Measurements from ENCODE around the gene JOSD2. TPM values are rescaled to one million over a fixed set of nuclear protein-coding genes. Genes with fewer than 3 reads are reported as not detected.

The JOSD2 gene
- total and polyA plus RNA-seq, 5 donors: 24.2 to 55.2 (median 40.3) TPM

GRCh38 chr19:50492303-50493052, 18.5 kb downstream of the JOSD2 start:
- Histone ChIP-seq H3K9me3 (ENCODE audit: control insufficient read depth, low read length) (no peaks in the 10 kb centered on the region), H3K27me3 (ENCODE audit: control insufficient read depth, insufficient read depth) (no peaks in the 10 kb centered on the region), H3K4me3 (ENCODE audit: low read length) (no peak overlapping the region), H3K27ac (ENCODE audit: low read length) (no peak overlapping the region), H3K4me1 (ENCODE audit: control insufficient read depth, insufficient read depth, low read length) (peaks cover 5% of the 10 kb centered on the region)
- ATAC-seq (no peak), DNase-seq (peak in 1 of 3 donors; percentile 44)
- intact Hi-C loops (cut with DNase I): no loop called here
- WGBS: 14% methylated on average over 10 of the region's 12 CpGs

GRCh38 chr19:50490991-50491472, 20.0 kb downstream of the JOSD2 start:
- H3K4me1 ChIP-seq (ENCODE audit: control insufficient read depth, insufficient read depth, low read length): peaks cover 5% of the 10 kb centered on the region
- no peak overlapping the region for H3K27ac ChIP-seq (ENCODE audit: low read length)
- WGBS: 23% methylated on average over 26 of the region's 26 CpGs
- intact Hi-C loops (cut with DNase I): no loop called here
- H3K4me3 ChIP-seq (ENCODE audit: low read length): no peak overlapping the region
- ATAC-seq (no peak), DNase-seq (peak in 1 of 3 donors; percentile 21)
- H3K27me3 ChIP-seq (ENCODE audit: control insufficient read depth, insufficient read depth): no peaks in the 10 kb centered on the region
- no peaks in the 10 kb centered on the region for H3K9me3 ChIP-seq (ENCODE audit: control insufficient read depth, low read length)

GRCh38 chr19:50490411-50490811, 20.6 kb downstream of the JOSD2 start:
- no peak overlapping the region for H3K4me3 ChIP-seq (ENCODE audit: low read length)
- H3K4me1 ChIP-seq (ENCODE audit: control insufficient read depth, insufficient read depth, low read length): peaks cover 5% of the 10 kb centered on the region
- intact Hi-C loops (cut with DNase I): no loop called here
- H3K9me3 ChIP-seq (ENCODE audit: control insufficient read depth, low read length): no peaks in the 10 kb centered on the region
- 91% methylated on average over 18 of the region's 18 CpGs for WGBS
- H3K27me3 ChIP-seq (ENCODE audit: control insufficient read depth, insufficient read depth): no peaks in the 10 kb centered on the region
- ATAC-seq (no peak), DNase-seq (peak in 1 of 3 donors; percentile 34)
- no peak overlapping the region for H3K27ac ChIP-seq (ENCODE audit: low read length)

GRCh38 chr19:50489461-50490011, 21.5 kb downstream of the JOSD2 start:
- Histone ChIP-seq H3K27me3 (ENCODE audit: control insufficient read depth, insufficient read depth) (no peaks in the 10 kb centered on the region), H3K27ac (ENCODE audit: low read length) (no peak overlapping the region), H3K4me3 (ENCODE audit: low read length) (no peak overlapping the region), H3K4me1 (ENCODE audit: control insufficient read depth, insufficient read depth, low read length) (peaks cover 5% of the 10 kb centered on the region), H3K9me3 (ENCODE audit: control insufficient read depth, low read length) (no peaks in the 10 kb centered on the region)
- no peak for ATAC-seq
- WGBS: 42% methylated on average over 24 of the region's 24 CpGs
- intact Hi-C loops (cut with DNase I): no loop called here
- DNase-seq: peak in 2 of 3 donors; percentile 41 to 51

GRCh38 chr19:50488389-50489194, 22.4 kb downstream of the JOSD2 start:
- H3K4me3 ChIP-seq (ENCODE audit: low read length): no peak overlapping the region
- intact Hi-C loops (cut with DNase I): no loop called here
- H3K4me1 ChIP-seq (ENCODE audit: control insufficient read depth, insufficient read depth, low read length): peaks cover 5% of the 10 kb centered on the region
- H3K27ac ChIP-seq (ENCODE audit: low read length): no peak overlapping the region
- no peaks in the 10 kb centered on the region for H3K9me3 ChIP-seq (ENCODE audit: control insufficient read depth, low read length)
- 27% methylated on average over 13 of the region's 13 CpGs for WGBS
- H3K27me3 ChIP-seq (ENCODE audit: control insufficient read depth, insufficient read depth): no peaks in the 10 kb centered on the region
- no peak for ATAC-seq
- peak in 1 of 3 donors; percentile 28 for DNase-seq

GRCh38 chr19:50486823-50487515, 24.0 kb downstream of the JOSD2 start:
- intact Hi-C loops (cut with DNase I): no loop called here
- 74% methylated on average over 18 of the region's 18 CpGs for WGBS

GRCh38 chr19:50485284-50485955, 25.6 kb downstream of the JOSD2 start:
- DNase-seq: peak in 1 of 3 donors; percentile 13
- 72% methylated on average over 10 of the region's 10 CpGs for WGBS
- Histone ChIP-seq H3K4me1 (ENCODE audit: control insufficient read depth, insufficient read depth, low read length) (no peaks in the 10 kb centered on the region), H3K9me3 (ENCODE audit: control insufficient read depth, low read length) (no peaks in the 10 kb centered on the region), H3K27ac (ENCODE audit: low read length) (no peak overlapping the region), H3K4me3 (ENCODE audit: low read length) (no peak overlapping the region), H3K27me3 (ENCODE audit: control insufficient read depth, insufficient read depth) (no peaks in the 10 kb centered on the region)
- intact Hi-C loops (cut with DNase I): no loop called here
- no peak for ATAC-seq

More at GRCh38 chr19:50486823-50487515, 24.0 kb downstream of the JOSD2 start:
- H3K9me3 ChIP-seq (ENCODE audit: control insufficient read depth, low read length): no peaks in the 10 kb centered on the region
- ATAC-seq (no peak), DNase-seq (peak in 2 of 3 donors; percentile 40 to 67)
- no peaks in the 10 kb centered on the region for H3K4me1 ChIP-seq (ENCODE audit: control insufficient read depth, insufficient read depth, low read length)
- H3K27me3 ChIP-seq (ENCODE audit: control insufficient read depth, insufficient read depth): no peaks in the 10 kb centered on the region
- no peak overlapping the region for H3K4me3 ChIP-seq (ENCODE audit: low read length)
- no peak overlapping the region for H3K27ac ChIP-seq (ENCODE audit: low read length)

- Histone ChIP-seq H3K27me3 (ENCODE audit: control insufficient read depth, insufficient read depth) (no peaks in the 10 kb centered on the region), H3K4me3 (ENCODE audit: low read length) (no peak overlapping the region), H3K27ac (ENCODE audit: low read length) (no peak overlapping the region), H3K9me3 (ENCODE audit: control insufficient read depth, low read length) (no peaks in the 10 kb centered on the region), H3K4me1 (ENCODE audit: control insufficient read depth, insufficient read depth, low read length) (no peaks in the 10 kb centered on the region)
- DNase-seq (no peak), ATAC-seq (no peak)
- intact Hi-C loops (cut with DNase I): no loop called here
- 68% methylated on average over 10 of the region's 10 CpGs for WGBS
These were observed 28.1 kb downstream of the JOSD2 start for GRCh38 chr19:50482916-50483315.

GRCh38 chr19:50482271-50482855, 28.6 kb downstream of the JOSD2 start:
- peaks cover 2% of the 10 kb centered on the region for H3K4me1 ChIP-seq (ENCODE audit: control insufficient read depth, insufficient read depth, low read length)
- ATAC-seq (no peak), DNase-seq (peak in 1 of 3 donors; percentile 41)
- H3K9me3 ChIP-seq (ENCODE audit: control insufficient read depth, low read length): no peaks in the 10 kb centered on the region
- 80% methylated on average over 16 of the region's 16 CpGs for WGBS
- no peak overlapping the region for H3K4me3 ChIP-seq (ENCODE audit: low read length)
- no peaks in the 10 kb centered on the region for H3K27me3 ChIP-seq (ENCODE audit: control insufficient read depth, insufficient read depth)
- intact Hi-C loops (cut with DNase I): no loop called here
- H3K27ac ChIP-seq (ENCODE audit: low read length): no peak overlapping the region

Measured in right cardiac atrium (tissue), 5 donors.